ENCODE measurements around the gene SYT5. TPM values are rescaled to one million over a fixed set of nuclear protein-coding genes. Genes with fewer than 3 reads are reported as not detected.
A peak's percentile ranks its signal among the peaks of the same experiment; 100 is the strongest.
"Not testable (repeated sequence)": the region's sequence is repeated elsewhere in the genome, so short reads cannot be mapped to it uniquely, and the experiment has no call there.

SYT5 gene
- total and polyA plus RNA-seq, 4 experiments from 2014 or later, result 0.29 to 0.59 TPM; not detected in 2

GRCh38 chr19:55226788-55227187, 46.7 kb upstream of the SYT5 start:
- H3K27me3 Mint-ChIP-seq, result no peaks in the 10 kb centered on the region
- H3K27me3 ChIP-seq (ENCODE audit: insufficient read depth, low read length), result no peaks in the 10 kb centered on the region
- DNase-seq, result no peak
- H3K4me1 Mint-ChIP-seq, result peaks cover 0 to 3% (median 1%) of the 10 kb centered on the region in 4 donors
- H3K27ac ChIP-seq (ENCODE audit: low read depth, low read length), result no peak overlapping the region
- ChIA-PET CTCF (ENCODE audit: partially characterized antibody) (no interaction called here), POLR2A (ENCODE audit: partially characterized antibody) (no interaction called here)
- H3K27ac Mint-ChIP-seq, result peak overlapping the region in 1 of 7 donors; percentile 51
- H3K36me3 ChIP-seq (ENCODE audit: insufficient read depth, low read length), result peaks cover 29% of the 10 kb centered on the region
- no peaks in the 10 kb centered on the region for H3K4me1 ChIP-seq (ENCODE audit: insufficient read depth, low read length)
- peaks cover 11 to 39% of the 10 kb centered on the region in 2 donors for H3K36me3 Mint-ChIP-seq
- no peaks in the 10 kb centered on the region for H3K9me3 ChIP-seq (ENCODE audit: control insufficient read depth in 1 of 2, low read length in 2 of 2)
- no peaks in the 10 kb centered on the region for H3K9me3 Mint-ChIP-seq
- intact Hi-C loops (cut with micrococcal nuclease), result no loop called here
- H3K4me3 ChIP-seq (ENCODE audit: low read length in 2 of 2), result no peak overlapping the region
- H3K4me3 Mint-ChIP-seq, result no peak overlapping the region

GRCh38 chr19:55226273-55226672, 46.2 kb upstream of the SYT5 start:
- DNase-seq, result no peak
- Mint-ChIP-seq H3K4me3 (no peak overlapping the region), H3K27ac (peak overlapping the region in 1 of 7 donors; percentile 25), H3K36me3 (peaks cover 13 to 39% of the 10 kb centered on the region in 2 donors), H3K4me1 (peaks cover 0 to 3% (median 1%) of the 10 kb centered on the region in 4 donors), H3K9me3 (peaks cover 0 to 3% (median under 1%) of the 10 kb centered on the region in 8 donors), H3K27me3 (no peaks in the 10 kb centered on the region)
- Histone ChIP-seq H3K27ac (ENCODE audit: low read depth, low read length) (no peak overlapping the region), H3K4me3 (ENCODE audit: low read length in 2 of 2) (no peak overlapping the region), H3K36me3 (ENCODE audit: insufficient read depth, low read length) (peaks cover 24% of the 10 kb centered on the region), H3K4me1 (ENCODE audit: insufficient read depth, low read length) (no peaks in the 10 kb centered on the region), H3K27me3 (ENCODE audit: insufficient read depth, low read length) (no peaks in the 10 kb centered on the region), H3K9me3 (ENCODE audit: control insufficient read depth in 1 of 2, low read length in 2 of 2) (no peaks in the 10 kb centered on the region)
- POLR2A ChIA-PET (ENCODE audit: partially characterized antibody), result no interaction called here
- intact Hi-C loops (cut with micrococcal nuclease), result no loop called here
- CTCF ChIA-PET (ENCODE audit: partially characterized antibody), result no interaction called here

DNA sequence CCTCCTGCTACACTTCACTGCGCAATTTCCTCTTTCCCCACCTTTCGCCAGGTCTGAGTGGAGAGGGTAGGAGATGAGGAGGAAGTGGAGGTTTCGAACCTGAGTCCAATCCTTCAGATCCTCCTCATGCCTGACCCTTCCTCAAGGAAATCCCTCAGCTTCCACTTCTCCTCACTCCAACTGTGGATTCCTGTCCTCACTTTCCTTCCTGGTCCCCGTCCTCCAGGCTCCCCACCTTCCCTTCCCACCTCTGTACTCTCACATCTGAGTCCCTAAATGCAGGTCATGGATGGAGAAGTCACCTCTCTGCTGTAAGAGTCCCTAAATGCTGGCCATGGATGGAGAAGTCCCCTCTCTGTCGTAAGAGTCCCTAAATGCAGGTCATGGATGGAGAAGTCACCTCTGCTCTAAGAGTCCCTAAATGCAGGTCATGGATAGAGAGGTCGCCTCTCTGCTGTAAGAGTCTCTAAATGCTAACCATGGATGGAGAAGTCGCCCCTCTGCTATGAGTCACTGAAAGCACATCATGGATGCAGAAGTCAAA, 45.4 kb upstream of the SYT5 start:
- intact Hi-C loops (cut with micrococcal nuclease), result no loop called here
- peaks cover 18 to 37% of the 10 kb centered on the region in 2 donors for H3K36me3 Mint-ChIP-seq
- Histone ChIP-seq H3K4me1 (ENCODE audit: insufficient read depth, low read length) (no peaks in the 10 kb centered on the region), H3K27me3 (ENCODE audit: insufficient read depth, low read length) (no peaks in the 10 kb centered on the region), H3K36me3 (ENCODE audit: insufficient read depth, low read length) (peaks cover 18% of the 10 kb centered on the region), H3K9me3 (ENCODE audit: control insufficient read depth in 1 of 2, low read length in 2 of 2) (no peaks in the 10 kb centered on the region), H3K27ac (ENCODE audit: low read depth, low read length) (no peak overlapping the region), H3K4me3 (ENCODE audit: low read length in 2 of 2) (no peak overlapping the region)
- peak overlapping the region in 4 of 7 donors; percentile 25 to 88 (median 40) for H3K27ac Mint-ChIP-seq
- ChIA-PET POLR2A (ENCODE audit: partially characterized antibody) (no interaction called here), CTCF (ENCODE audit: partially characterized antibody) (no interaction called here)
- peaks cover 0 to 11% (median 2%) of the 10 kb centered on the region in 8 donors for H3K9me3 Mint-ChIP-seq
- H3K4me1 Mint-ChIP-seq, result peaks cover 0 to 4% (median 1%) of the 10 kb centered on the region in 4 donors
- DNase-seq, result no peak
- no peaks in the 10 kb centered on the region for H3K27me3 Mint-ChIP-seq
- H3K4me3 Mint-ChIP-seq, result no peak overlapping the region

- H3K4me3 Mint-ChIP-seq; POLR2A ChIA-PET (ENCODE audit: partially characterized antibody); H3K9me3 ChIP-seq (ENCODE audit: control insufficient read depth in 1 of 2, low read length in 2 of 2); DNase-seq; H3K27me3 Mint-ChIP-seq; H3K27me3 ChIP-seq (ENCODE audit: insufficient read depth, low read length); H3K4me3 ChIP-seq (ENCODE audit: low read length in 2 of 2); H3K27ac ChIP-seq (ENCODE audit: low read depth, low read length); H3K4me1 Mint-ChIP-seq; H3K4me1 ChIP-seq (ENCODE audit: insufficient read depth, low read length); CTCF ChIA-PET (ENCODE audit: partially characterized antibody): not testable (repeated sequence)
- peaks cover 18% of the 10 kb centered on the region for H3K36me3 ChIP-seq (ENCODE audit: insufficient read depth, low read length)
- intact Hi-C loops (cut with micrococcal nuclease), result loop anchor here (5.0 kb wide), 1 partner anchor 32 kb away; the partner anchor contains the start of gene PPP6R1
- Mint-ChIP-seq H3K27ac (peak overlapping the region in 1 of 7 donors; percentile 25), H3K36me3 (peaks cover 18 to 33% of the 10 kb centered on the region in 2 donors), H3K9me3 (peaks cover 0 to 11% (median 3%) of the 10 kb centered on the region in 8 donors)
Observed at GRCh38 chr19:55224679-55225414, 44.8 kb upstream of the SYT5 start.

- Mint-ChIP-seq H3K27ac (no peak overlapping the region), H3K4me3 (no peak overlapping the region), H3K36me3 (peaks cover 18 to 31% of the 10 kb centered on the region in 2 donors), H3K4me1 (peaks cover 0 to 7% (median 1%) of the 10 kb centered on the region in 4 donors), H3K27me3 (no peaks in the 10 kb centered on the region), H3K9me3 (peaks cover 0 to 11% (median 3%) of the 10 kb centered on the region in 8 donors)
- no peaks in the 10 kb centered on the region for H3K9me3 ChIP-seq (ENCODE audit: control insufficient read depth in 1 of 2, low read length in 2 of 2)
- ChIA-PET POLR2A (ENCODE audit: partially characterized antibody) (no interaction called here), CTCF (ENCODE audit: partially characterized antibody) (no interaction called here)
- no peaks in the 10 kb centered on the region for H3K27me3 ChIP-seq (ENCODE audit: insufficient read depth, low read length)
- intact Hi-C loops (cut with micrococcal nuclease), result loop anchor here (5.0 kb wide), 1 partner anchor 33 kb away; the partner anchor contains the start of gene PPP6R1
- H3K27ac ChIP-seq (ENCODE audit: low read depth, low read length), result no peak overlapping the region
- no peak for DNase-seq
- H3K4me3 ChIP-seq (ENCODE audit: low read length in 2 of 2), result no peak overlapping the region
- H3K4me1 ChIP-seq (ENCODE audit: insufficient read depth, low read length), result no peaks in the 10 kb centered on the region
- peaks cover 11% of the 10 kb centered on the region for H3K36me3 ChIP-seq (ENCODE audit: insufficient read depth, low read length)
Observed at GRCh38 chr19:55224038-55224665, 44.1 kb upstream of the SYT5 start.

DNA sequence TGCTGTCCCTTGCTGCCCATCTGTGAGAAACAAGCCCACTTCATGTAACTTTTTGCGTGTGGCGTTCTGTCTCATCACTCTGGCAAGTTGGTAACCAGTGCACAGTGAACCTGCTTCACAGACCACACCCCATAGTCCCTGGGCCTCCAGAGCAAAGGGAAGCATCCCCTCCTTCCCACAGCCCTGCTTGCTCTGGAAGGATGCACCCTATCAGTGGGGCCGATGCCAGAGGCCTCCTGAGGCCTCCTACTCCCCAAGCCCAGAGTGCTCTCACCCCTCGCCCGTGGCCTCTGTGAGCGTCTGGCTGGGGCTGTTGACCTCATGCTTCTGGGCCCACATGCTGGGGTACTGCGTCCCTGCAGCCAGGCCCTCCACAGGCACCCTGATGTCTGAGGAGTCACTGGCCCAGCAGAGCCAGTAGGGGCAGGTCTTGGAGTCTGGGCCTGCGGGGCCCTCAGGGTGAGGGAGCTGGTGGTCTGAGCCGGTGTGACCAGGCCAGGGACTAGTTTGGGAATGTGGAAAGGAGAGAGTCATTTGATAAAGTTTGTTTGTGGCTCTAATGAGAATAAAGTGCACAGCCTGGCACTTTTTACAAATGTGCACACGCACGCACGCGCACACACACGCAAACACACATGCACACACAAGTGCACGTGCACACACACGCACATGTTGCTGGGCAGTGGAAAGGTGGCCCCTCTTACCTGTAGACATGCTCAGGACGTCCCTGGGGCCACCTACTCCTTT, 43.4 kb upstream of the SYT5 start:
- Histone ChIP-seq H3K27me3 (ENCODE audit: insufficient read depth, low read length) (no peaks in the 10 kb centered on the region), H3K27ac (ENCODE audit: low read depth, low read length) (no peak overlapping the region), H3K4me3 (ENCODE audit: low read length in 2 of 2) (no peak overlapping the region), H3K9me3 (ENCODE audit: control insufficient read depth in 1 of 2, low read length in 2 of 2) (no peaks in the 10 kb centered on the region), H3K36me3 (ENCODE audit: insufficient read depth, low read length) (peaks cover 5% of the 10 kb centered on the region), H3K4me1 (ENCODE audit: insufficient read depth, low read length) (no peaks in the 10 kb centered on the region)
- intact Hi-C loops (cut with micrococcal nuclease), result loop anchor here (5.0 kb wide), 1 partner anchor 34 kb away; the partner anchor contains the start of gene PPP6R1
- DNase-seq, result no peak
- peaks cover 0 to 7% (median 1%) of the 10 kb centered on the region in 4 donors for H3K4me1 Mint-ChIP-seq
- H3K4me3 Mint-ChIP-seq, result peak overlapping the region in 1 of 8 donors; percentile 45
- H3K36me3 Mint-ChIP-seq, result peaks cover 18 to 27% of the 10 kb centered on the region in 2 donors
- CTCF ChIA-PET (ENCODE audit: partially characterized antibody), result no interaction called here
- H3K27me3 Mint-ChIP-seq, result no peaks in the 10 kb centered on the region
- POLR2A ChIA-PET (ENCODE audit: partially characterized antibody), result no interaction called here
- H3K9me3 Mint-ChIP-seq, result peaks cover 0 to 11% (median 3%) of the 10 kb centered on the region in 8 donors
- H3K27ac Mint-ChIP-seq, result no peak overlapping the region

All from CD4-positive, alpha-beta memory T cell (primary cell).